GM12878 (cell line): ENCODE results near the gene ACSF2. TPM values are rescaled to one million over a fixed set of nuclear protein-coding genes. Genes with fewer than 3 reads are reported as not detected.

Source experiments
- ATAC-seq: fragments of 200-7000 bp; cut with Tn5 transposase; 3 replicates; pipeline ENCODE4 v1.9.1; 2020; ENCODE audit warnings: mild to moderate bottlenecking, moderate library complexity
- BruUV-seq: library from RNA; stranded (reverse); fragments of 400-500 nt; replicated peaks from 2 replicates; lab custom pipeline; 2021; lab: Mats Ljungman, UMichigan
- CTCF ChIA-PET: fragments of 300-600 bp; sonication (Branson Sonifier 250); formaldehyde crosslinking; extraction: SDS; loops from one replicate; lab custom pipeline; 2021; ENCODE audit warnings: inconsistent platforms; lab: Yijun Ruan, JAX
- POLR2A ChIA-PET: fragments of 350-600 bp; formaldehyde crosslinking; extraction: SDS; loops from one replicate; lab custom pipeline; 2021; ENCODE audit warnings: inconsistent platforms; lab: Charles Lee
- RAD21 ChIA-PET: fragments of 300-600 bp; sonication (Branson Sonifier 250); formaldehyde crosslinking; loops from one replicate; lab custom pipeline; 2023; ENCODE audit warnings: antibody characterized with exemption; ENCODE audit not compliant: unreplicated experiment; lab: Charles Lee
- SMC1A ChIA-PET: fragments of 300-600 bp; sonication (Branson Sonifier 250); formaldehyde crosslinking; loops from one replicate; lab custom pipeline; 2023; ENCODE audit not compliant: unreplicated experiment, uncharacterized antibody; lab: Charles Lee
- DNase-seq: peaks from one replicate; pipeline ENCODE4 v3.0.0-alpha.2; 2011; ENCODE audit warnings: low read depth, low spot score
- FAIRE-seq: peaks from 3 replicates; lab custom pipeline; 2011; peaks lifted over from hg19 to GRCh38; lab: Jason Lieb, UNC
- H2AFZ ChIP-seq: 2 replicates; pipeline ENCODE4 v1.6.0; 2011; ENCODE audit warnings: low read depth, low read length, control low read depth; ENCODE audit not compliant: control insufficient read depth
- H3K27ac ChIP-seq: 2 replicates; pipeline ENCODE4 v1.5.1; 2011; ENCODE audit warnings: control low read depth; ENCODE audit not compliant: control insufficient read depth, insufficient read depth
- H3K27me3 ChIP-seq, 2 experiments: replicated peaks in 1 of 2; 2 replicates each; pipeline versions ENCODE4 v1.6.0 to v1.6.1; 2011; ENCODE audit warnings: low read length in 1 of 2; ENCODE audit not compliant: control insufficient read depth in 2 of 2, insufficient read depth in 2 of 2
- H3K36me3 ChIP-seq, 2 experiments: 2 replicates each; pipeline ENCODE4 v1.5.1; 2011; ENCODE audit warnings: low read length in 1 of 2; ENCODE audit not compliant: control insufficient read depth in 2 of 2, insufficient read depth in 2 of 2
- H3K4me1 ChIP-seq: 2 replicates; pipeline ENCODE4 v1.6.1; 2011; ENCODE audit warnings: mild to moderate bottlenecking, low read length, moderate library complexity, mixed read lengths; ENCODE audit not compliant: control insufficient read depth, insufficient read depth
- H3K4me2 ChIP-seq: 2 replicates; pipeline ENCODE4 v1.6.0; 2011; ENCODE audit warnings: control low read depth; ENCODE audit not compliant: control insufficient read depth, insufficient read depth
- H3K4me3 ChIP-seq: fragments of 200-600 bp; sonication (generic); 2 replicates; pipeline ENCODE4 v1.5.1; 2016
- H3K79me2 ChIP-seq: 2 replicates; pipeline ENCODE4 v1.6.0; 2011; ENCODE audit warnings: low read length; ENCODE audit not compliant: control insufficient read depth, insufficient read depth
- H3K9ac ChIP-seq: 2 replicates; pipeline ENCODE4 v1.8.0; 2011; ENCODE audit warnings: low read length, control low read depth, mixed read lengths; ENCODE audit not compliant: control insufficient read depth, insufficient read depth
- H3K9me3 ChIP-seq: replicated peaks from 3 replicates; pipeline ENCODE4 v1.5.1; 2011; ENCODE audit warnings: mild to moderate bottlenecking, low read length; ENCODE audit not compliant: control insufficient read depth, insufficient read depth
- H4K20me1 ChIP-seq: 2 replicates; pipeline ENCODE4 v1.6.0; 2011; ENCODE audit not compliant: control insufficient read depth, insufficient read depth
- CBX3 ChIP-seq: fragments of 200-600 bp; sonication (generic); IDR thresholded peaks from 2 replicates; pipeline ENCODE4 v1.6.1; 2016; ENCODE audit warnings: low read depth, borderline replicate concordance
- WGBS: methylation state at CpG from one replicate; pipeline ENCODE4 v1.1.6; 2016; ENCODE audit warnings: low lambda C conversion rate; ENCODE audit not compliant: insufficient replicate concordance, insufficient coverage; ENCODE audit errors: missing lambda C conversion rate; 5-methylcytosine and 5-hydroxymethylcytosine counted together
- in situ Hi-C: fragments of 300-500 bp; cut with MboI; formaldehyde crosslinking; loops from 9 replicates; pipeline ENCODE4 v1.14.3; 2018; ENCODE audit warnings: mixed read lengths
- intact Hi-C: fragments of 100-400 bp; cut with micrococcal nuclease; formaldehyde crosslinking; loops from one replicate; pipeline ENCODE4 v1.14.2; 2022; ENCODE audit not compliant: unreplicated experiment
- polyA plus RNA-seq, 11 experiments: library from polyadenylated mRNA; depleted of rRNA in 4 of 11; unstranded in 6 of 11; stranded (reverse) in 5 of 11; fragments of >200 nt; fragmentation: Nextera tagmentation in 4 of 11; fragmentation: Illumina TruSeq in 1 of 11; extraction: Ambion mirVana in 4 of 11; extraction: Trizol in 1 of 11; gene quantifications; 1 replicate in 1 of 11; 2 replicates in 10 of 11; pipeline versions ENCODE4 v1.2.1 to v1.2.3, GENCODE V29; 2011 to 2016; ENCODE audit warnings: inconsistent platforms in 2 of 11, missing spikeins in 2 of 11, low read depth in 1 of 11
- total RNA-seq, 4 experiments: library from RNA; depleted of rRNA in 3 of 4; stranded (reverse); fragments of >200 nt in 3 of 4; fragmentation: Illumina TruSeq in 1 of 4; extraction: Trizol in 1 of 4; gene quantifications; 2 replicates each; pipeline versions ENCODE4 v1.2.1 to v1.2.3, GENCODE V29; 2013 to 2021
- TF ChIP-seq, protein P1 (sequence below): fragments of 450-650 bp; IDR thresholded peaks from 2 replicates; pipeline ENCODE4 v1.6.1; 2018; ENCODE audit warnings: mild to moderate bottlenecking, low read depth, moderate library complexity; ENCODE audit not compliant: partially characterized antibody

The ACSF2 gene
- total and polyA plus RNA-seq, 10 of the 15 experiments (the other 5 are each of a cell fraction or from before 2014, with no cell fraction given): 7.1 to 32.8 (median 16.8) TPM

DNA sequence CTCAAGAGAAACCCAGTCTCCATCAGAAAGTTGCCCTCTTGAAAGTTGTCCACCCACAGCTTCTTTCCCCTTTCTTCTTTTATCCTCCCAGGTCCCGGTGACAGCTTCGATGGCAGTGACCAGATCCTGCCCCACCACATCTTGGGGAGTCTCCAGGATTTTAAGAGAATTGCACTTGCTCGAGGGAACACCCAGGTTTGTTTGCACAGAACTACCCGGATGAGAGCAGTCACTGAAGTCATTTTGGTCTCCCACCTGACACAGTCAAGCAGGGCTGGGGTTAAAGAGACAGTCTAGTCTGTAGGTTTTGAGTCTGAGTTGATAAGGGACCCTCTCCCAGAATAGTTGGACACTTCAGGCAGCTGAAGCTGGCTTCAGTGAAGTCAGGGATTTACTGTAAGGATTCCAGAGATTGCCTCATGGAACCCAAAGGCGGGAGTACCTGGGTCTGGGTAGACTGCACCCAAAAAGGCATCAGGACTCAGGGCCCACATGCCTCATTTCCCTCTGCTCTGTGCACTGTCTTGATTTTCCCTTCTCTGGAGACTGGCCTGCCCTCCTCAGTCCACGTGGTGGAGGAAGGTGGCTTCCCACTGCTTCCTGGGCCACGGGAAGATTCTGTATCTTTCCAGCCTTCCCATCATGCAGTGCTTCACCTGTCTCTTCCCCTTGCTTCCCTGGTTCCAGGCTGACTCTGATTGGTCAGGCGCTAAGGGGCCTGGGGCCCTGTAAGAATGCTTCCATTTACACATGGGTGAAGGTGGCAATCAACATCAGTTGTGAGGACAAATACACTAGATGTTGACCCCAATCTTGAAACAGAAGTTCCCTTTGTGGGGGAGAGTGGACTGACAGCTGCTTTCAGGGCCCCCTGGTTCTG, 91.7 kb downstream of the ACSF2 start:
- no peaks in the 10 kb centered on the region for H3K4me1 ChIP-seq
- H3K9me3 ChIP-seq: no peaks in the 10 kb centered on the region
- H4K20me1 ChIP-seq: no peaks in the 10 kb centered on the region
- no peaks in the 10 kb centered on the region for H3K36me3 ChIP-seq
- in situ Hi-C loops (no loop called here), intact Hi-C loops (no loop called here)
- DNase-seq (no peak), ATAC-seq (no peak), FAIRE-seq (no peak)
- no peak for TF ChIP-seq CBX3
- TF ChIP-seq, protein P1, sequence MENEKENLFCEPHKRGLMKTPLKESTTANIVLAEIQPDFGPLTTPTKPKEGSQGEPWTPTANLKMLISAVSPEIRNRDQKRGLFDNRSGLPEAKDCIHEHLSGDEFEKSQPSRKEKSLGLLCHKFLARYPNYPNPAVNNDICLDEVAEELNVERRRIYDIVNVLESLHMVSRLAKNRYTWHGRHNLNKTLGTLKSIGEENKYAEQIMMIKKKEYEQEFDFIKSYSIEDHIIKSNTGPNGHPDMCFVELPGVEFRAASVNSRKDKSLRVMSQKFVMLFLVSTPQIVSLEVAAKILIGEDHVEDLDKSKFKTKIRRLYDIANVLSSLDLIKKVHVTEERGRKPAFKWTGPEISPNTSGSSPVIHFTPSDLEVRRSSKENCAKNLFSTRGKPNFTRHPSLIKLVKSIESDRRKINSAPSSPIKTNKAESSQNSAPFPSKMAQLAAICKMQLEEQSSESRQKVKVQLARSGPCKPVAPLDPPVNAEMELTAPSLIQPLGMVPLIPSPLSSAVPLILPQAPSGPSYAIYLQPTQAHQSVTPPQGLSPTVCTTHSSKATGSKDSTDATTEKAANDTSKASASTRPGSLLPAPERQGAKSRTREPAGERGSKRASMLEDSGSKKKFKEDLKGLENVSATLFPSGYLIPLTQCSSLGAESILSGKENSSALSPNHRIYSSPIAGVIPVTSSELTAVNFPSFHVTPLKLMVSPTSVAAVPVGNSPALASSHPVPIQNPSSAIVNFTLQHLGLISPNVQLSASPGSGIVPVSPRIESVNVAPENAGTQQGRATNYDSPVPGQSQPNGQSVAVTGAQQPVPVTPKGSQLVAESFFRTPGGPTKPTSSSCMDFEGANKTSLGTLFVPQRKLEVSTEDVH: no peak
- H3K27me3 ChIP-seq: no peaks in the 10 kb centered on the region
- no peak overlapping the region for H3K9ac ChIP-seq
- ChIA-PET CTCF (no interaction called here), SMC1A (no interaction called here), RAD21 (no interaction called here), POLR2A (no interaction called here)
- no TSS peak for BruUV-seq
- no peaks in the 10 kb centered on the region for H3K79me2 ChIP-seq
- no peak overlapping the region for H2AFZ ChIP-seq
- H3K27ac ChIP-seq: no peak overlapping the region
- H3K4me2 ChIP-seq: no peak overlapping the region
- no peak overlapping the region for H3K4me3 ChIP-seq
- WGBS: 49% methylated on average over 8 of the region's 8 CpGs
